Activated naive CD4-positive, alpha-beta T cell treated with anti-CD3 and anti-CD28 coated beads, Interleukin-2, amount 50 U/mL, for 24 hours (primary cell): ENCODE data around the gene GRN.

Experiments
- H3K27ac Mint-ChIP-seq: one replicate; pipeline ENCODE4 v1.8.0; 2021; ENCODE audit warnings: mild to moderate bottlenecking, mixed read lengths
- H3K27me3 Mint-ChIP-seq: one replicate; pipeline ENCODE4 v1.8.0; 2021; ENCODE audit warnings: mixed read lengths
- H3K36me3 Mint-ChIP-seq: one replicate; pipeline ENCODE4 v1.8.0; 2021; ENCODE audit warnings: mixed read lengths
- H3K4me1 Mint-ChIP-seq: one replicate; pipeline ENCODE4 v1.8.0; 2021; ENCODE audit warnings: mixed read lengths
- H3K4me3 Mint-ChIP-seq: one replicate; pipeline ENCODE4 v1.8.0; 2021; ENCODE audit warnings: mild to moderate bottlenecking, mixed read lengths
- H3K9me3 Mint-ChIP-seq: one replicate; pipeline ENCODE4 v1.8.0; 2021; ENCODE audit warnings: mixed read lengths

GRN gene

GRCh38 chr17:44344939-44345453 lies at the start of gene GRN:
GRN (plus strand) TSS chr17:44345302; CDS start chr17:44349165, 3,863 bp downstream.
- Mint-ChIP-seq H3K36me3 (no peaks in the 10 kb centered on the region), H3K4me1 (peaks cover 16% of the 10 kb centered on the region), H3K27me3 (no peaks in the 10 kb centered on the region), H3K4me3 (peak within 1 kb of the TSS; percentile 95), H3K9me3 (no peaks in the 10 kb centered on the region), H3K27ac (peak within 1 kb of the TSS; percentile 26)

DNA sequence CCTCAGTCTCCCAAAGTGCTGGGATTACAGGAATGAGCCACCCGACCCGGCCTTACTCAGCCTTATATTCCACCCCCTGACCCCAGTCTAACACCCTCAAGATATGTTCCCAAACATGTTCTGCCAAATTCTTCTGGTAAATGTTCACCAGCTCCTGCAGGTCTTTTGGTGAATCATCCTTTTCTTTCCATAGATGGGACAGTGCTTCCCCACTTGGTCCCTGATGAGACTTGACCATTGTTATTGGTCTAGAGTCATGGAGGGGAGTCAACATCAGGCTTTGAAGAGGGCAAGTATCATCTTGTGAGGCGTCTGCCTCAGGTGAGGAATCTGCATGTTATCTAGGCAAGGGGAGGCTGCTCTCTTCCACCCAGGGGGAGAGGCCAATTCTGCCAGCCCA lies 47.1 kb upstream of the GRN start:
- Mint-ChIP-seq H3K4me1 (no peaks in the 10 kb centered on the region), H3K36me3 (peaks cover 2% of the 10 kb centered on the region), H3K9me3 (no peaks in the 10 kb centered on the region), H3K27ac (no peak overlapping the region), H3K4me3 (no peak overlapping the region), H3K27me3 (peaks cover 1% of the 10 kb centered on the region)

DNA sequence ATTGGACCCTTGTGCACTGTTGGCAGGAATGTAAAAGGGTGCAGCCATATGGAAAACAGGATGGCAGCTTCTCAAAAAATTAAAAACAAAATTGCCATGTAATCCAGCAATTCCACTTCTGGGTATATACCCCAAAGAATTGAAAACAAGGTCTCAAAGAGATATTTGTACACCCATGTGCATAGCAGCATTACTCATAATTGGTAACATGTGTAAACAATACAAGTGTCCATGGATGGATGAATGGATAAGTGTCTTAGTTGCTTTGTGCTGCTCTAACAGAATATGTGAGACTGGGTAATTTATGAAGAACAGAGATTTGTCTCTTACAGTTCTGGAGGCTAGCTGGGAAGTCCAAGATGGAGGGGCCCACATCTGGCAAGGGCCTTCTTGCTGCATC lies 40.5 kb upstream of the GRN start:
- Mint-ChIP-seq H3K27ac (no peak overlapping the region), H3K4me1 (peaks cover 9% of the 10 kb centered on the region), H3K9me3 (no peaks in the 10 kb centered on the region), H3K4me3 (no peak overlapping the region), H3K27me3 (peaks cover 8% of the 10 kb centered on the region), H3K36me3 (peaks cover 2% of the 10 kb centered on the region)

DNA sequence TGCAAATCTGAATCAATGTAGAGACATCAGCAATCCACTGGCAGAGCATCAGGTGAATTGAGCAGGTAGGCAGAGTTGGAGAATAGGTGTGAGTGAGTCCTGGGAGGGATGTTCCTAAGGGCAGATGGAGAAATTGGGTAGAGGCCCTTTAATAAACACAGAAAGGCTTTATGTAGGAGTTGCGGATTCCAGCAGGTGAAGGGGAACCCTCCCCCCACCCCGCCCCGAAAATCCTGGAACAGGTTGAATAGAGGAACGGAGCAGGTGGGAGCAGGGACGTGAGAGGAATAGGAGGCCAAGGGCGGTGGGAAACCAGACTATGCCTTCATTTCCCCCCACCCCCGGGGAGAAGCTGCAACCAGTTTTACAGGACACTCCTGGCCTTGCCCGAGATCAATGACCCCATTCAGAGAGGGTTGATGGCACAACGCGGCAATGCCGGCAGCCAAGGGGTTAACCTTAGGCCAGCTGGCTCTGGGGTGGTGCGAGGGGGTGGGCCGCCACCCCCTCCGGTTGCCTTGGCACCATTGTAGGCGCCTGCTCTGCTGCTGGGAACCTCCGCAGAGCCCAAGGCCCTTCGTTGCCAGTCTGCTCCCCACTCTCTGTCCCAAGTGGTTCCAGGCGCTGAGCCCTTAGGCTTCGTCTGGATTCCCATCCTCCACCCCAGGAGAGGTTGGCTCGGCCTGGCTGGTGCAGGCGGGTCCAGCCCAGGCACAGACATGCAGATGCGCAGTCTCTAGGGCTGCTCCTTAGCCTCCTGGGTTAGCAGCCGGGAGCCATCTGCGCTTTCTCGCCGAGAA lies 37.5 kb upstream of the GRN start:
- H3K27me3 Mint-ChIP-seq = peaks cover 10% of the 10 kb centered on the region
- H3K4me3 Mint-ChIP-seq = peak overlapping the region; percentile 54
- peaks cover 13% of the 10 kb centered on the region for H3K4me1 Mint-ChIP-seq
- no peak overlapping the region for H3K27ac Mint-ChIP-seq
- peaks cover 2% of the 10 kb centered on the region for H3K36me3 Mint-ChIP-seq
- no peaks in the 10 kb centered on the region for H3K9me3 Mint-ChIP-seq

DNA sequence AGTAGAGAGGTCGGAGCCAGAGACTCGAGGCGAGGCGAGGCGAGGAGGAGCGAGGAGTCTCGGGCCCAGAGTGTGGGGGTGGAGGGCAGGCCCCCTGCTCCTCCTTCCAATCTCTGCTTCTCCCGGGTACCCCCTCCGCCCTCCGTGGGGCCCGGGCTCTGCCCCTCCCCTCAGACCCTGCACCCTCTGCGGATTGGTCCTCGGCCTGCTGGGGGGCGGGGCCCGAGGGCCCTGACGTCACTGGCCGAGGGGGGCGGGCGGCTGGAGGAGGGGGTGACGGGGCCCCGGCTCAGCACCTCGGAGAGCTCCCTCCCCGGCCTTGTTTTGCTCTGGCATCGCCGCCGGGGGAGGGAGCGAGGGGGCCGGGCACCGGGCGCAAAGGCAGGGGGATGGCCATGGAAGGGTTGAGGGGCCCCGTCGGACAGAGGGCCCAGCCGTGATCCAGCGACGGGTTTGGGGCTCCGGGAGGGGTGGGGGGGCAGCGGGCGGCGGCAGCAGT lies 36.7 kb upstream of the GRN start, which contains the start of gene RUNDC3A:
RUNDC3A (plus strand) TSS at position 282 of the 499 bp plus-strand sequence. CDS start 232 bp downstream, outside the sequence.
- Mint-ChIP-seq H3K27me3 (peaks cover 6% of the 10 kb centered on the region), H3K4me3 (peak within 1 kb of the TSS; percentile 54), H3K4me1 (peaks cover 13% of the 10 kb centered on the region), H3K9me3 (no peaks in the 10 kb centered on the region), H3K36me3 (no peaks in the 10 kb centered on the region), H3K27ac (peak within 1 kb of the TSS; percentile 35)

- H3K27me3 Mint-ChIP-seq = peaks cover 8% of the 10 kb centered on the region
- H3K4me1 Mint-ChIP-seq = peaks cover 13% of the 10 kb centered on the region
- no peaks in the 10 kb centered on the region for H3K36me3 Mint-ChIP-seq
- H3K4me3 Mint-ChIP-seq = peak overlapping the region; percentile 30
- no peaks in the 10 kb centered on the region for H3K9me3 Mint-ChIP-seq
- H3K27ac Mint-ChIP-seq = peak overlapping the region; percentile 35
Observed at GRCh38 chr17:44308865-44309264, 36.2 kb upstream of the GRN start.

GRCh38 chr17:44309472-44309871 lies 35.6 kb upstream of the GRN start:
- Mint-ChIP-seq H3K4me3 (peak overlapping the region; percentile 66), H3K4me1 (peaks cover 13% of the 10 kb centered on the region), H3K36me3 (no peaks in the 10 kb centered on the region), H3K9me3 (no peaks in the 10 kb centered on the region), H3K27me3 (peaks cover 13% of the 10 kb centered on the region), H3K27ac (peak overlapping the region; percentile 35)

- H3K9me3 Mint-ChIP-seq = no peaks in the 10 kb centered on the region
- H3K27me3 Mint-ChIP-seq = peaks cover 13% of the 10 kb centered on the region
- H3K4me3 Mint-ChIP-seq = peak overlapping the region; percentile 66
- no peak overlapping the region for H3K27ac Mint-ChIP-seq
- peaks cover 13% of the 10 kb centered on the region for H3K4me1 Mint-ChIP-seq
- H3K36me3 Mint-ChIP-seq = no peaks in the 10 kb centered on the region
Observed at GRCh38 chr17:44310188-44310587, 34.9 kb upstream of the GRN start.

DNA sequence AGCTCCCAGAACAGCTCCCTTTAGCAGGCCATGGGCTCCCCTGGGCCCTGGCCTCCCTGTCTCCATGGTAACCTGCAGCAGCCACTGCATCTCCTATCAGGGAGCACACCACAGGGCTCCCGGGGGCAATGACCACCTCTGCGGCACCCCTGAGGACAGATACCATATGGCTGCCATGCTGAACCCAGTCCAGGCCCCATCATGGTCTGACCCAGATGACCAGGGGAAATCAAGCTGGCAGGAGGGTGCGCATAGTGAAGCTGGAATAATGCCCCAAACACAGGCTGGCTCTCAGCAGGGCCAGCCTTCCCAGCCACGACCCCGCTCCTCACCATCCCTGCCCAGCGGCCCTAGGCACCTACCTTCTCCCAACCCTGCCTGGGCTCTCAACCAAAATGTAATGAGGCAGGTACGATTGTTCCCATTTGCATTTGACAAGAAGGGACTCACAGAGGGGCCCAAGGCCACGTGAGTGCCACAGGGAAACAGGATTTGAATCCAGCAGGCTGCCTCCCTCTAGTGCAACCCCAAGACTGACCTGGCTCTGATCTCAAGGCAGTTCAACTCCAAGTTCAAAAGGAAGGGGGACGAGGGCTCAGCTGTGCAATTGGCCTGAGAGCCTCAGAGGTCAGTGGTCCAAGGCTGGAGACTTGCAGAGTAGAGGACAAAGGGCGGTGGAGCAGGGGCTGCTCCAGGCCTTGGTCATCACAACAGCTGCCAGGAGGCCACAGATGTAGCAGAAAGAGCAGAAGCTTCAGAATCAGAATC lies 34.3 kb upstream of the GRN start:
- H3K4me3 Mint-ChIP-seq = no peak overlapping the region
- no peak overlapping the region for H3K27ac Mint-ChIP-seq
- peaks cover 17% of the 10 kb centered on the region for H3K4me1 Mint-ChIP-seq
- no peaks in the 10 kb centered on the region for H3K9me3 Mint-ChIP-seq
- no peaks in the 10 kb centered on the region for H3K36me3 Mint-ChIP-seq
- peaks cover 17% of the 10 kb centered on the region for H3K27me3 Mint-ChIP-seq

- Mint-ChIP-seq H3K36me3 (no peaks in the 10 kb centered on the region), H3K4me1 (peaks cover 23% of the 10 kb centered on the region), H3K27me3 (peaks cover 22% of the 10 kb centered on the region), H3K27ac (no peak overlapping the region), H3K4me3 (no peak overlapping the region), H3K9me3 (no peaks in the 10 kb centered on the region)
Observed at GRCh38 chr17:44311562-44312181, 33.4 kb upstream of the GRN start.

GRCh38 chr17:44312396-44313104 lies 32.6 kb upstream of the GRN start:
- no peak overlapping the region for H3K4me3 Mint-ChIP-seq
- H3K9me3 Mint-ChIP-seq = no peaks in the 10 kb centered on the region
- peaks cover 15% of the 10 kb centered on the region for H3K4me1 Mint-ChIP-seq
- no peaks in the 10 kb centered on the region for H3K36me3 Mint-ChIP-seq
- no peak overlapping the region for H3K27ac Mint-ChIP-seq
- H3K27me3 Mint-ChIP-seq = peaks cover 20% of the 10 kb centered on the region

DNA sequence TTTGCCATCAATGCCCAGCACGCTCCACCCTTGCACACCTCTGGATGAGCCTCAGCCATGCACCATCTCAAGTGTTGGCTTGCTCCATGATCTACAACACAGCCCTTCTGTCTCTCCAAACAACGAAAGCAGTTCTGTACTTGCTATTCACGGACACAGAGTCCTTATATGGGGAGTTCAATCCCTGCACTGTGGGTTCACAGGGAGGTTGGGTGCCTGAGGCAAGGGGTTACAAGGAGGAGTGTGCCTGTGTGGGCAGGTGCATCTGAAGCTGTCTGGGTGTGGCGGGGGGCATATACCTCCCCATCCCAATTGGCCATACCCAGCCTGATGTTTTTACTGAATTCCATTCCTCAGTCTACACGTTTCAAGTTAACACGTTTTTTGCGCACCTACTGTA lies 31.1 kb upstream of the GRN start:
- Mint-ChIP-seq H3K36me3 (no peaks in the 10 kb centered on the region), H3K27ac (peak overlapping the region; percentile 8), H3K4me1 (peaks cover 15% of the 10 kb centered on the region), H3K9me3 (no peaks in the 10 kb centered on the region), H3K4me3 (peak overlapping the region; percentile 73), H3K27me3 (peaks cover 21% of the 10 kb centered on the region)

- Mint-ChIP-seq H3K4me1 (peaks cover 15% of the 10 kb centered on the region), H3K36me3 (peaks cover 3% of the 10 kb centered on the region), H3K27ac (no peak overlapping the region), H3K27me3 (peaks cover 21% of the 10 kb centered on the region), H3K4me3 (peak overlapping the region; percentile 73), H3K9me3 (no peaks in the 10 kb centered on the region)
Observed at GRCh38 chr17:44314524-44314868, 30.6 kb upstream of the GRN start.

- H3K9me3 Mint-ChIP-seq = no peaks in the 10 kb centered on the region
- peaks cover 10% of the 10 kb centered on the region for H3K4me1 Mint-ChIP-seq
- H3K4me3 Mint-ChIP-seq = peak overlapping the region; percentile 78
- no peak overlapping the region for H3K27ac Mint-ChIP-seq
- H3K27me3 Mint-ChIP-seq = peaks cover 19% of the 10 kb centered on the region
- H3K36me3 Mint-ChIP-seq = peaks cover 3% of the 10 kb centered on the region
Observed at GRCh38 chr17:44314869-44315661, 30.0 kb upstream of the GRN start.
